Mesenchymal stem cell (in vitro differentiated cells and primary cell): ENCODE results near the gene MED7.
"Not testable (repeated sequence)": the region's sequence is repeated elsewhere in the genome, so short reads cannot be mapped to it uniquely, and the experiment has no call there.

Source experiments
- DNase-seq: peaks from one replicate; pipeline ENCODE4 v3.0.0-alpha.2; 2013
- H2AFZ ChIP-seq: one replicate; pipeline ENCODE4 v1.6.1; 2013; ENCODE audit warnings: low read depth, mild to moderate bottlenecking, control low read depth, inconsistent platforms, low read length, moderate library complexity
- H2AK5ac ChIP-seq: 2 replicates; pipeline ENCODE4 v1.6.1; 2013; ENCODE audit warnings: low read length, moderate library complexity, mild to moderate bottlenecking, inconsistent platforms; ENCODE audit not compliant: severe bottlenecking
- H2BK120ac ChIP-seq: one replicate; pipeline ENCODE4 v1.6.1; 2013; ENCODE audit warnings: low read depth, mild to moderate bottlenecking, inconsistent platforms, low read length, moderate library complexity
- H2BK12ac ChIP-seq, 2 experiments: one replicate each; pipeline ENCODE4 v1.6.1; 2013; ENCODE audit warnings: inconsistent platforms in 2 of 2, low read length in 2 of 2, mild to moderate bottlenecking in 2 of 2, moderate library complexity in 2 of 2, control low read depth in 1 of 2
- H2BK15ac ChIP-seq: one replicate; pipeline ENCODE4 v1.6.1; 2013; ENCODE audit warnings: mild to moderate bottlenecking, low read depth, inconsistent platforms; ENCODE audit not compliant: poor library complexity, severe bottlenecking
- H2BK5ac ChIP-seq: 2 replicates; pipeline ENCODE4 v1.6.1; 2013; ENCODE audit warnings: low read depth, mild to moderate bottlenecking, low read length, control low read depth, inconsistent platforms; ENCODE audit not compliant: poor library complexity, severe bottlenecking
- H3K14ac ChIP-seq, 2 experiments: one replicate each; pipeline ENCODE4 v1.6.1; 2013; ENCODE audit warnings: inconsistent platforms in 2 of 2, low read length in 2 of 2, control low read depth in 1 of 2, mild to moderate bottlenecking in 1 of 2, moderate library complexity in 1 of 2
- H3K18ac ChIP-seq, 2 experiments: one replicate each; pipeline ENCODE4 v1.6.1; 2013; ENCODE audit warnings: inconsistent platforms in 2 of 2, low read length in 2 of 2, control low read depth in 1 of 2, low read depth in 1 of 2, mild to moderate bottlenecking in 1 of 2
- H3K23ac ChIP-seq, 2 experiments: one replicate each; pipeline ENCODE4 v1.6.1; 2013; ENCODE audit warnings: inconsistent platforms in 2 of 2, low read length in 2 of 2, mild to moderate bottlenecking in 2 of 2, moderate library complexity in 2 of 2, control low read depth in 1 of 2
- H3K27ac ChIP-seq: 2 replicates; pipeline ENCODE4 v1.5.1; 2013; ENCODE audit warnings: mild to moderate bottlenecking, moderate library complexity, low read length, control low read depth, inconsistent platforms; ENCODE audit not compliant: poor library complexity, severe bottlenecking
- H3K27me3 ChIP-seq, 2 experiments: 2 replicates each; pipeline versions ENCODE4 v1.6.1 to v1.7.0; 2013; ENCODE audit warnings: low read length in 2 of 2, mild to moderate bottlenecking in 2 of 2, moderate library complexity in 2 of 2, control low read depth in 1 of 2, inconsistent platforms in 1 of 2; ENCODE audit not compliant: control insufficient read depth in 1 of 2, insufficient read depth in 1 of 2
- H3K36me3 ChIP-seq, 2 experiments: 2 replicates each; pipeline versions ENCODE4 v1.6.1 to v1.7.0; 2013; ENCODE audit warnings: low read length in 2 of 2, control low read depth in 1 of 2, inconsistent platforms in 1 of 2, low read depth in 1 of 2, mild to moderate bottlenecking in 1 of 2; ENCODE audit not compliant: insufficient read depth in 2 of 2, control insufficient read depth in 1 of 2
- H3K4ac ChIP-seq, 2 experiments: one replicate each; pipeline ENCODE4 v1.6.1; 2013; ENCODE audit warnings: inconsistent platforms in 2 of 2, low read length in 2 of 2, mild to moderate bottlenecking in 2 of 2, moderate library complexity in 2 of 2, control low read depth in 1 of 2, low read depth in 1 of 2
- H3K4me1 ChIP-seq: 2 replicates; pipeline ENCODE4 v1.6.1; 2013; ENCODE audit warnings: low read depth, low read length, control low read depth; ENCODE audit not compliant: control insufficient read depth, insufficient read depth
- H3K4me2 ChIP-seq: 2 replicates; pipeline ENCODE4 v1.6.1; 2013; ENCODE audit warnings: low read length, mild to moderate bottlenecking, inconsistent platforms; ENCODE audit not compliant: poor library complexity, severe bottlenecking
- H3K4me3 ChIP-seq, 2 experiments: 2 replicates each; pipeline versions ENCODE4 v1.5.1 to v1.7.0; 2013; ENCODE audit warnings: low read length in 2 of 2, mild to moderate bottlenecking in 2 of 2, control low read depth in 1 of 2, low read depth in 1 of 2; ENCODE audit not compliant: insufficient read depth in 1 of 2
- H3K79me1 ChIP-seq: replicated peaks from 2 replicates; pipeline ENCODE4 v1.6.1; 2013; ENCODE audit warnings: mild to moderate bottlenecking, control low read depth, low read length, inconsistent platforms; ENCODE audit not compliant: poor library complexity, severe bottlenecking
- H3K9ac ChIP-seq: 2 replicates; pipeline ENCODE4 v1.7.0; 2013; ENCODE audit warnings: mild to moderate bottlenecking, low read length, moderate library complexity
- H3K9me3 ChIP-seq: 2 replicates; pipeline ENCODE4 v1.7.0; 2013; ENCODE audit warnings: mild to moderate bottlenecking, low read length; ENCODE audit not compliant: control insufficient read depth
- H4K8ac ChIP-seq: one replicate; pipeline ENCODE4 v1.6.1; 2013; ENCODE audit warnings: inconsistent platforms, mild to moderate bottlenecking, low read length, moderate library complexity
- H4K91ac ChIP-seq: one replicate; pipeline ENCODE4 v1.6.1; 2013; ENCODE audit warnings: mild to moderate bottlenecking, low read length, inconsistent platforms
- WGBS: methylation state at CpG from one replicate; pipeline ENCODE4 v1.1.7; 2013; ENCODE audit warnings: mixed read lengths; 5-methylcytosine and 5-hydroxymethylcytosine counted together

Gene MED7

DNA sequence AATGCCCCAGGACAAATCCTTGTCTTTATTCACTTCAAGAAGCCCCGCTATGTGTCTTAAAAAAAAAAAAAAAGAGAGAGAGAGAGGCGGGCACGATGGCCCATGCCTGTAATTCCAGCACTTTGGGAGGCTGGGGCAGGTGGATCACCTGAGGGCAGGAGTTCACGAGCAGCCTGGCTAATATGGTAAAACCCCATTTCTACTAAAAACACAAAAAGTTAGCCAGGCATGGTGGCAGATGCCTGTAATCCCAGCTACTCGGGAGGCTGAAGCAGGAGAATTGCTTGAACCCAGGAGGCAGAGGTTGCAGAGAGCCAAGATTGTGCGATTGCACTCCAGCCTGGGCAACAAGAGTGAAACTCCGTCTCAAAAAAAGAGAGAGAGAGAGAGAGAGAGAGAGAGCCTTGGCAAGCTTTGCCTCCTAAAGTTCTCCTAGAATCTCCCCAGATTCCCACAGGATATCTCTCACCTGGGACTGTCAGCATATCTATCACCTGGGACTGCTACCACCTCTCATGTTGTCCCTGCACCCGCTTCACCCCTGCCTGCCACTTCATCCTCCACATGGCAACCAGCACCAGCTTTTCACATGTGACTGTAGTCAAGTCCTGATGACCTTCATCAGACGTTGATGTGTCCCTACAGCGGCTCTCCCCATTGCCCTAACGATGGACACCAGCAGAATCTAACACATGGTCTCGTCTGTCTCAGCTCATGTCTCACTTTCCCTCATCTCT is 43.8 kb upstream of the MED7 start:
- Histone ChIP-seq H3K4me2 (no peak overlapping the region), H4K91ac (no peak overlapping the region), H3K4ac (no peak overlapping the region), H2BK15ac (no peak overlapping the region), H3K9me3 (no peaks in the 10 kb centered on the region), H2AK5ac (no peak overlapping the region), H3K79me1 (no peaks in the 10 kb centered on the region), H4K8ac (no peak overlapping the region), H2BK120ac (no peak overlapping the region), H3K27me3 (peaks cover 8 to 10% of the 10 kb centered on the region in 2 experiments), H3K18ac (no peak overlapping the region), H2AFZ (no peak overlapping the region), H3K36me3 (no peaks in the 10 kb centered on the region), H3K14ac (no peak overlapping the region), H2BK12ac (no peak overlapping the region), H3K23ac (no peak overlapping the region), H3K4me1 (no peaks in the 10 kb centered on the region), H3K9ac (no peak overlapping the region), H3K27ac (no peak overlapping the region), H3K4me3 (no peak overlapping the region), H2BK5ac (no peak overlapping the region)
- DNase-seq, result no peak
- WGBS, result 76% methylated on average over 8 of the region's 12 CpGs

DNA sequence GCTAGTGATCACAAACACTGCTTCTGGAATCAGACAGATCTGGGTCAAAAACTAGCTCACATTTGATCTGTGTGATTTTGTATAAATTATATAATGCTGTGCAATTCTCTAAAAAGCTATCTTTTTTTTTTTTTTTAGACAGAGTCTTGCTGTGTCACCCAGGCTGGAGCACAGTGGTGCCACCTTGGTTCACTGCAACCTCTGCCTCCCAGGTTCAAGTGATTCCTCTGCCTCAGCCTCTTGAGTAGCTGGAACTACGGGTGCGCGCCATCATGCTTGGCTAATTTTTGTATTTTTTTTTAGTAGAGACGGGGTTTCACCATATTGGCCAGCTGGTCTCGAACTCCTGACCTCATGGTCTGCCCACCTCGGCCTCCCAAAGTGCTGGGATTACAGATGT is 42.5 kb upstream of the MED7 start:
- not testable (repeated sequence) for H3K4me1 ChIP-seq, H2BK12ac ChIP-seq, H3K18ac ChIP-seq, DNase-seq, H4K91ac ChIP-seq, H4K8ac ChIP-seq, H3K4me2 ChIP-seq, H3K27ac ChIP-seq, H2AK5ac ChIP-seq, H3K9ac ChIP-seq, H3K36me3 ChIP-seq, H3K14ac ChIP-seq, H2AFZ ChIP-seq, H3K4me3 ChIP-seq, H3K79me1 ChIP-seq, H2BK15ac ChIP-seq, H2BK5ac ChIP-seq, H2BK120ac ChIP-seq, H3K4ac ChIP-seq, H3K23ac ChIP-seq, H3K9me3 ChIP-seq, H3K27me3 ChIP-seq
- WGBS, result 93% methylated on average over 6 of the region's 6 CpGs

- Histone ChIP-seq H3K23ac (no peak overlapping the region), H3K27ac (no peak overlapping the region), H2BK5ac (no peak overlapping the region), H3K18ac (no peak overlapping the region), H2BK12ac (no peak overlapping the region), H3K4me1 (no peaks in the 10 kb centered on the region), H3K9me3 (no peaks in the 10 kb centered on the region), H3K14ac (no peak overlapping the region), H3K79me1 (no peaks in the 10 kb centered on the region), H2BK15ac (no peak overlapping the region), H2AFZ (no peak overlapping the region), H2BK120ac (no peak overlapping the region), H2AK5ac (no peak overlapping the region), H4K91ac (no peak overlapping the region), H3K4me2 (no peak overlapping the region), H3K27me3 (peaks cover 8 to 10% of the 10 kb centered on the region in 2 experiments), H3K4ac (no peak overlapping the region), H3K4me3 (no peak overlapping the region), H3K36me3 (no peaks in the 10 kb centered on the region), H4K8ac (no peak overlapping the region), H3K9ac (no peak overlapping the region)
- 80% methylated on average over 7 of the region's 8 CpGs for WGBS
- DNase-seq, result no peak
Measured at GRCh38 chr5:157184117-157184670, 41.5 kb upstream of the MED7 start.

DNA sequence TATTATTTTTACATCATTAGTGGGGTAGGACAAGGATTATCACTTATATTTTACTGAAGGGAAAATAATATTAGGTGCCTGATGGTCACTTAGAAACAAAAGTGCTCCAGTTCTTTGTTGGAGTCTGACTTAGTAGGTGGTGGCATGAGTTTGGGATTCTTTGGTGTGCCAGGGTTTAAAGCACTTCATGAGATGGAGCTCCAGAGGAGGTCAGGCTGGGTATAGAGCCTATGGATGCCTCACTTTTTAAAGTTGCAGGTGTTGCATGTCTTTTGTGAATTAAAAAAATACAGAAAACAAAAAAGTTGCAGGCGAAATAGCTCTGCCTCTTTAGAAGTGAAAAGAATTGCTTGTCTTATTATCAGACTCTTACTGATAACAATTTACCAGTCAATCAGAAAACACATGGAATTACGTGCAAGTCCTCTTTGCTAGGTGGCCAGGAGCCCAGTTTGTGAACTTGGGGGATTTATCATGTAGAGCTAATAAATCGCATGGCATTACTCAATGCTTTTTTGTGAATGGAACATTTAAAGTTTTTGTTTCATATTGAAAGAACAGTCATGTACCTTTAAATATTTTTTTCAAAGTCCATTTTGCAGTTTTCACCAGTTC is 39.6 kb upstream of the MED7 start:
- no peak overlapping the region for H2BK120ac ChIP-seq
- no peaks in the 10 kb centered on the region for H3K36me3 ChIP-seq
- no peak overlapping the region for H3K23ac ChIP-seq
- DNase-seq, result no peak
- H4K8ac ChIP-seq, result no peak overlapping the region
- no peak overlapping the region for H3K9ac ChIP-seq
- no peak overlapping the region for H3K4ac ChIP-seq
- H3K14ac ChIP-seq, result no peak overlapping the region
- no peak overlapping the region for H2AFZ ChIP-seq
- no peak overlapping the region for H3K18ac ChIP-seq
- H2BK15ac ChIP-seq, result no peak overlapping the region
- no peak overlapping the region for H4K91ac ChIP-seq
- no peak overlapping the region for H2AK5ac ChIP-seq
- H3K79me1 ChIP-seq, result no peaks in the 10 kb centered on the region
- WGBS, result 74% methylated on average over 2 of the region's 3 CpGs
- H3K9me3 ChIP-seq, result no peaks in the 10 kb centered on the region
- no peak overlapping the region for H2BK12ac ChIP-seq
- H3K4me2 ChIP-seq, result no peak overlapping the region
- no peak overlapping the region for H2BK5ac ChIP-seq
- H3K27me3 ChIP-seq, result peaks cover 8 to 13% of the 10 kb centered on the region in 2 experiments
- H3K27ac ChIP-seq, result no peak overlapping the region
- no peak overlapping the region for H3K4me3 ChIP-seq
- H3K4me1 ChIP-seq, result no peaks in the 10 kb centered on the region
